SU-DHL-6 (cell line): ENCODE measurements around the gene TBX18.

Experiments
- H2AFZ ChIP-seq: fragments of 200-600 bp; sonication (generic); 2 replicates; pipeline ENCODE4 v1.6.1; 2014; ENCODE audit warnings: low read depth, mild to moderate bottlenecking, moderate library complexity, mixed read lengths, antibody characterized with exemption, low read length; ENCODE audit not compliant: severe bottlenecking
- H3F3A ChIP-seq: fragments of 200-600 bp; shearing (Covaris generic); 2 replicates; pipeline ENCODE4 v1.6.0; 2016; ENCODE audit warnings: antibody characterized with exemption, mild to moderate bottlenecking; ENCODE audit not compliant: insufficient read depth
- H3K27ac ChIP-seq: fragments of 200-600 bp; sonication (generic); 2 replicates; pipeline ENCODE4 v1.5.1; 2016; ENCODE audit warnings: low read depth, mild to moderate bottlenecking, low read length, moderate library complexity, mixed read lengths
- H3K27me3 ChIP-seq: fragments of 200-600 bp; sonication (generic), shearing (Covaris generic); 2 replicates; pipeline ENCODE4 v1.6.0; 2014; ENCODE audit warnings: mild to moderate bottlenecking, low read length
- H3K36me3 ChIP-seq: fragments of 200-600 bp; sonication (generic); 2 replicates; pipeline ENCODE4 v1.6.1; 2014; ENCODE audit warnings: mild to moderate bottlenecking, low read length, mixed read lengths
- H3K4me2 ChIP-seq: fragments of 300-600, 200-600 bp; shearing (Covaris generic), sonication (generic); 2 replicates; pipeline ENCODE4 v1.6.0; 2014; ENCODE audit warnings: low read length, low read depth, mild to moderate bottlenecking; ENCODE audit not compliant: poor library complexity, severe bottlenecking
- H3K4me3 ChIP-seq: fragments of 200-600 bp; sonication (generic); 2 replicates; pipeline ENCODE4 v1.5.1; 2014; ENCODE audit warnings: antibody characterized with exemption, low read length, mild to moderate bottlenecking, mixed read lengths; ENCODE audit not compliant: insufficient read depth, poor library complexity, severe bottlenecking
- H3K79me2 ChIP-seq: fragments of 200-600 bp; sonication (generic); 2 replicates; pipeline ENCODE4 v1.6.1; 2014; ENCODE audit warnings: mild to moderate bottlenecking, low read length, moderate library complexity; ENCODE audit not compliant: insufficient read depth
- H3K9ac ChIP-seq: fragments of 200-600 bp; sonication (generic); 2 replicates; pipeline ENCODE4 v1.7.0; 2014; ENCODE audit warnings: mild to moderate bottlenecking, low read length
- H3K9me2 ChIP-seq: fragments of 200-600 bp; sonication (generic); replicated peaks from 2 replicates; pipeline ENCODE4 v1.6.1; 2014; ENCODE audit warnings: low read length; ENCODE audit not compliant: insufficient read depth
- H3K9me3 ChIP-seq: fragments of 200-600 bp; sonication (generic); 2 replicates; pipeline ENCODE4 v1.6.1; 2014; ENCODE audit warnings: low read length, mixed read lengths; ENCODE audit not compliant: insufficient read depth
- H4K20me1 ChIP-seq: fragments of 200-600 bp; sonication (generic); 2 replicates; pipeline ENCODE4 v1.6.1; 2014; ENCODE audit warnings: low read depth, mild to moderate bottlenecking, antibody characterized with exemption, low read length, moderate library complexity, mixed read lengths
- CTCF ChIP-seq: fragments of 200-600 bp; sonication (generic); IDR thresholded peaks from one replicate; pipeline ENCODE4 v1.5.1; 2017; ENCODE audit warnings: antibody characterized with exemption, mild to moderate bottlenecking, low read length, moderate library complexity; ENCODE audit not compliant: insufficient read depth, poor library complexity, severe bottlenecking
- EZH2phosphoT487 ChIP-seq: fragments of 200-600 bp; sonication (generic), shearing (Covaris generic); conservative IDR thresholded peaks from 2 replicates; pipeline ENCODE4 v1.6.1; 2018; ENCODE audit warnings: mild to moderate bottlenecking, antibody characterized with exemption, low read length, moderate library complexity, mixed read lengths

TBX18 gene

DNA sequence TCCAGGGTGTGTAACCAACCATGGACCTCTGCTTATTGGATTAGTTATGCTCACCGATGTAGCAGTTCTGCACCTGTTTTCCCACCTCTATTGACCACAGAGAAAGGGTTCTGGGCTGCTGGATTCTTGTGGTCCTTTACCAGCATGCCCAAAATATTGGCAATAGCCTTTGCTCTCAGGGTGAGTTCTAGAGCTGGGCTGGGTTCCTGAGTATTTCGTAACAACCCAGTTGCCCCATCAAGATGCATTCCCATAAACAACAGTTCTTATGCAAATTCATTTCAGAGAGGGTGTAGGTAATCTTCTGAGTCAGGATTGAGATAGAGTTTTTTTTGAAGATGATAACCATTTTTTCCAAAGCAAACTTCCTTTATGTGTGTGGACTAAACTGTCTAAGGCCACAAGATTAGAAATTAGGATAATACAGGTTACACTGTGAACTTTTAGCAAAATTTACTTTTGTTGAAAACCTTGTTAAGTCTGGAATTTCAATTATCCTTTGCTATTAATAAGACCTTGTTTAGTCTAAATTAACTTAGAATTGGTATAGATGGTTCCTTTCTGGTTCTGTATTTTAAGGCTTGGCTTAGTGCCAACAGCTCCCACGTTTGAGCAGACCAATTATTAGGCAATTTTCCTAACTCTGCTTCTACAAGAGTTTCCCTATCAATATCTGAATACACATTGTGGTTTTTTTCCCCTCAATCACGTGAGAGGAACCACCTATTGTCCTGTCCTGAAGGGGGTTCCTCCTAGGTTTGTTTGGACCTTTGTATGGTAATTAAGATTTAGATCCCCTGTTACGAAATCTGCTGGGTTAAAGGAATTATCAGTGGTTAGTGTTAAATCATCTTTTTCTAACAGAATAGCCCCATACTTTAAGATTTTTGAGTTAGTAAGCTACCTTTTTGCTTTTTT is 46.1 kb downstream of the TBX18 start:
- Histone ChIP-seq H2AFZ (no peak overlapping the region), H3K9me2 (no peaks in the 10 kb centered on the region), H4K20me1 (no peaks in the 10 kb centered on the region), H3K9me3 (no peaks in the 10 kb centered on the region), H3F3A (no peaks in the 10 kb centered on the region), H3K4me3 (no peak overlapping the region), H3K79me2 (no peaks in the 10 kb centered on the region), H3K9ac (no peak overlapping the region), H3K36me3 (no peaks in the 10 kb centered on the region), H3K27ac (no peak overlapping the region), H3K27me3 (no peaks in the 10 kb centered on the region), H3K4me2 (no peak overlapping the region)
- TF ChIP-seq CTCF (no peak), EZH2phosphoT487 (no peak)

DNA sequence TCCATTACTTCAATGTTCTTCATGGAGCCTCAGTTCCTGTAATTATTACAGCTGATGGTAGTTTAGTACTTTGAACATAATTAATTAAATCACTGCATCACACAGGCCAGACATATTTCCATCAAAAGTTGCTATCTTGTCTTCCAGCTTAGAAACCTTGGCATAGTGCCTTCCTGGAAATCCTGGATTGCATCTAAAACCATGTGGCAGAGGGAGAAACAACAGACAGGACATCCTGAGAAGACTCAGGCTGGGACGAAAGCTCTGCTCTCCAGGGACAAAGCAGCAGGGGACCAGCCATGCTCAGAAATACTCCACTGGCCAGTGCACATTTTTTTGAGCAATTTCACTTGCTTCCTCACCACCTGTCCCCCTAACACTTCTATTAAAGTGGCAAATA is 55.3 kb downstream of the TBX18 start:
- TF ChIP-seq CTCF (no peak), EZH2phosphoT487 (no peak)
- no peak overlapping the region for H3K9ac ChIP-seq
- no peak overlapping the region for H3K4me2 ChIP-seq
- no peaks in the 10 kb centered on the region for H3K36me3 ChIP-seq
- no peaks in the 10 kb centered on the region for H3K79me2 ChIP-seq
- H3K4me3 ChIP-seq: no peak overlapping the region
- no peak overlapping the region for H3K27ac ChIP-seq
- no peaks in the 10 kb centered on the region for H3F3A ChIP-seq
- H4K20me1 ChIP-seq: no peaks in the 10 kb centered on the region
- no peaks in the 10 kb centered on the region for H3K27me3 ChIP-seq
- no peaks in the 10 kb centered on the region for H3K9me3 ChIP-seq
- no peaks in the 10 kb centered on the region for H3K9me2 ChIP-seq
- H2AFZ ChIP-seq: no peak overlapping the region

- Histone ChIP-seq H3K27ac (no peak overlapping the region), H2AFZ (no peak overlapping the region), H3K9ac (no peak overlapping the region), H3K9me3 (no peaks in the 10 kb centered on the region), H3K4me2 (no peak overlapping the region), H4K20me1 (no peaks in the 10 kb centered on the region), H3K79me2 (no peaks in the 10 kb centered on the region), H3K4me3 (no peak overlapping the region), H3F3A (no peaks in the 10 kb centered on the region), H3K9me2 (no peaks in the 10 kb centered on the region), H3K36me3 (no peaks in the 10 kb centered on the region), H3K27me3 (no peaks in the 10 kb centered on the region)
- TF ChIP-seq EZH2phosphoT487 (no peak), CTCF (no peak)
Observed at GRCh38 chr6:84707171-84707570, 57.2 kb downstream of the TBX18 start.
